OCI-M1 (cell line): ENCODE data around the gene PTPRN2.

ENCODE experiments used
- DNase-seq: peaks from one replicate; lab custom pipeline; 2025; lab: John Stamatoyannopoulos, UW

Gene PTPRN2

DNA sequence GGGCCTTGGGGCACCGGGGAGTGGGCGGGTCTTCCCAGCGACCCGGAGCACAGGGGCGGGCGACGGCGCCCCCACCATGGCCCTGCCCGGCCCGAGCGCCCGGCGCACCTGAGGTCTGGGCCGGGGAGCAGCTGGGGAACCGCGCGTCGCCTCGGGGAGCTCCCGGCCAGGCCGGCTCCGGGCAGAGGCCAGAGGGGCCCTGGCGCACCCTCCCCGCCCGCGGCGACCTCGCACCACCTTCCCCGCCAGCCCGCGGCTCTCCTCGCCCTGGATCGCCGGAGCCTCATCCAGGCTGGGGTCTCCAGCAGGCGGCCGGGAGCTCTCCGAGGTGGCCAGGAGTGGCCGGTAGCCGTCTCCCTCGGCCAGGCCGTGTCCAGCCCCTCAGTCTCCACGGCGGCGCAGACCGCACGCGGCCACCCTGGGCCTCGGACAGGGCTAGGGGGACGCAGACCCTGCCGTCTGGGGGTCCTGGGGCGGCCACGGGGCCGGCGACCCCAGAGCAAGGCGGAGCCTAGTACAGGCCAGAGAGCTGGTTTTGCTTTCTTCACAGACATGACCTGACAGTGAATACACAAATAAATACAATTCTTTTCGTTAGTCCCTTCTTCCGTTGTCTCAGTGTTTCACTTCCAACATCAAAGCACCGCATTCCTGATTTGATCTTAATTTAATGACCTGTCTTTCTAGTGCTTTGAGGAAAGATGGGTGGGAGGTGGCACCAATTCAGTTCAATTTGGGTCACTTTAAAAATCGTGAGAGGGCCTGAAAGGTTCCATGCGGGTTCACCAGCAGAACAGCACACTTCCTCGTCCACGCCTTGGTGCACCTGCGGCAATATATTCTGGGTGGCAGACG, 893.9 kb downstream of the PTPRN2 start:
- no peak for DNase-seq

- no peak for DNase-seq
These were observed 894.5 kb downstream of the PTPRN2 start for GRCh38 chr7:157693071-157693520.

DNA sequence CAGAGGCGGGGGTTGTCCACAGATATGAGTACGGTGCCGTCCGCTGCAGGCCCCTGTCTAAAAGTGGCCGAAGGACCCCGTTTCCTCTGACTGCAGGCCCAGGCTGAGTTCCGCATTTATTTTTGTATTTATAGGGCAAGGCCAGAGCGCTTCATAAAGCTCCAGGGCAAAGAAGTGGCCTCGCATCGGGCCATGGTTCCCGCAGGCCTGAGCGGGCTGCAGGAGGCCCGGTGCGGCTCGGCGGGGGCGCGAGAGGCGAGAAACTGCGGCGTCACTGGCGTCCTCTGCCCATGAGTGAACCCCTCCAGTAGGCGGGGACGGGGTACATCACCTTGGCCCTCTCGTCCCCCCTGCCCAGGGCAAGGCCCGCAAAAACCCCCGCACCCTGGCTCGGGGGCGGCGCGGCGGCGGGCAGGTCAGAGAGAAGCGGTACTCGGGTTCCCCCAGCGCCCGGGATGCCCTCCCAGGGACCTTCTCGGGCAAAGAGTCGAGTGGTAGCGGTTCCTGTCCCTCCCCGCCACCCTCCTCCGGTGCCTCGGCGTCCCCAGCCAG, 895.1 kb downstream of the PTPRN2 start:
- DNase-seq: no peak

DNA sequence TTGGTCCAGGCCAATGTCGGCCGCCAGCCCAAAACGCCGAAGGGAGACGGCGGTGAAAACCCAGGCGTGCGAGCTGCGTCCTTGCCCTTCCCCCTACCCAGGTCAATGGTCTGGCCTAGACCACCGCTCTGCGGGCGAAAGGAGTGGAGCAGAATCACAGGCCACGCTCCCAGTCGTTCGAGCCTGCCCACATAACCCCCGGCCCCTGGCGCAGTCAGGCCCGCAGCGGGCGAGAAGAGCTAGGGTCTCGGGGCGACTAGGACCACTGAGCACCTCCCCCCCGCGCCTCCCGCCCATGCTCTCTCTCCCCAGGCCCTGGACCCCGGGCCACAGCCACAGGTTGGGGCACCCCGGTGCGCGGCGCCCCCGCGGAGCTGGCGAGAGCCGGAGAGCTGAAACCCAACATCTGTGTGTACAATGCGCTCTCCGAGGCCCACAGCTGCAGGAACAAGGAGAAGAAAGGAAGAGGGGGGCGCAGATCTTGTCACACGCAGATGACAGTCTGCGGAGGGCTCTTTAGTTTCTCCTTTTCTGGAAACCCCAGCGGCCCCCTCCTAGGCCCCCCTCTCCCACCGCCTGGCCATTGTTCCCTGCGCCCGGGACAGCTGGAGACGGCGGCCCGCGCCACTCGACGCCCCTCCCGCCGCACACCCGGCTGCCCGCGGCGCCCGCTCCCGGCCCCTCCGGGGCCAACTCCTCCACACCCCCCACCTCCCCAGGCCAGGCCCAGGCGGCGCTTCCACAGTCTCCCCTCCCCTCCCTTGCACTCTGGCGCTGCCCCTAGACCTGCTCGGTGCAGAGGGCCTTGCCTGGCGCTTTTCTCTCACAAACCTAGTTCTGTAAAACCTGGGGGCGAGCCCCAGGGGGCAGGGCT, 895.8 kb downstream of the PTPRN2 start:
- DNase-seq: no peak

DNA sequence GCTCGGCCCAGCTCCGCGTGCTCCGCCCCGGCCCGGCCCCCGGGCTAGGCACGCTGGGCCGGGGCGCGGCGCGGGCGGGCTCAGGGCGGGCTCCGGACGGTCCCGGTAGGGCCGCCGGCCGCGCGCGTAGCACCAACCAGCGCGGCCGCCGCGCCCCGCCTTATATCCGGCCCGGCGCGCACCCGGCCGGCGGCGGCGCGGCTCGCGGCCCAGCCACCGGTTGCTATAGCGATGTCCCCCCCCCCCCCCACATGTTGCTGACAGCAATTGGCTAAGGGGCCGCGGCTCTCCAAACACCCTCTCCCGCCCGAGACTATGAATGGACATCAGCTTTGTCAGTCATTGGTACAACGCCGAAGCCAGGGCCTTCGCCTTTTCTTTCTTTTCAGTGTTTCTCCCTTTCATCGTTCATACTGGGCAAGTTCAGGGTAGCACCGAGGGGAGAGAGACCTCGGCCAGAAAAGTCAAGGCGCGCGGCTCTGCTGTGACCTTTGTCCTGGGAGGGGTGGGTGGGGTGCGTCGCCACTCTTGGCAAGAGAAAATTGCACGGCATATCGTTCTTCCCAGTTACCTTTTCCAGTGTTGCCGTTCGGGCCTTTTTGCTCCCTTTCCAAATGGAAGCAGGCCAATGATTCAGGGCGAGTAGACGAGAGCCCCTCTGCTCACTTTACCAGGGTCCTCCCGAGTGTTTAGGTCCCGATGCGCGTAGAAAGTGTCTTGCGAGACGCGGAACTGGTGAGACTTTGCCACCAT, 896.6 kb downstream of the PTPRN2 start:
- DNase-seq: no peak

- DNase-seq: no peak
These were observed 897.4 kb downstream of the PTPRN2 start for GRCh38 chr7:157690058-157690832.

GRCh38 chr7:157689269-157690057, 898.2 kb downstream of the PTPRN2 start:
- no peak for DNase-seq

- no peak for DNase-seq
These were observed 898.9 kb downstream of the PTPRN2 start for GRCh38 chr7:157688533-157689268.

- no peak for DNase-seq
These were observed 899.6 kb downstream of the PTPRN2 start for GRCh38 chr7:157687845-157688532.

DNA sequence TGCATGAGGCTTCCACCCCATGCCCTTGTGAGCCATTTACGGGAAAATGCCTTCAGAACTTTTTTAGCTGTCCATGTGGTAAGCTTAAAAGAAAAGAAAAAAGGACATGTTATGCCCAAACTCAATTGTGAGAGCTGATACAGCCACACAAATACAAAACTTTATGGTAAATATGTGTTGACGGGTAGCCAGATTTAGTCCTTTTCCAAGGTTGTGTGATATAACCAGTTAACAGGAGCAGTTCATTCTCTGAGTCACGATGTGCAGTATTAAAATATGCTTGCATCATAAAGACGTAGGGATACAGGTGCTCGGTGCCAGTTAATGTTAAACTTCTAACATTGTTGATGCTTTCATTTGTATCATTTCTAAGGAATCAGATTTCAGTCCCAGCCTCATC, 900.5 kb downstream of the PTPRN2 start:
- DNase-seq: no peak

GRCh38 chr7:157686285-157686894, 901.2 kb downstream of the PTPRN2 start:
- no peak for DNase-seq

DNA sequence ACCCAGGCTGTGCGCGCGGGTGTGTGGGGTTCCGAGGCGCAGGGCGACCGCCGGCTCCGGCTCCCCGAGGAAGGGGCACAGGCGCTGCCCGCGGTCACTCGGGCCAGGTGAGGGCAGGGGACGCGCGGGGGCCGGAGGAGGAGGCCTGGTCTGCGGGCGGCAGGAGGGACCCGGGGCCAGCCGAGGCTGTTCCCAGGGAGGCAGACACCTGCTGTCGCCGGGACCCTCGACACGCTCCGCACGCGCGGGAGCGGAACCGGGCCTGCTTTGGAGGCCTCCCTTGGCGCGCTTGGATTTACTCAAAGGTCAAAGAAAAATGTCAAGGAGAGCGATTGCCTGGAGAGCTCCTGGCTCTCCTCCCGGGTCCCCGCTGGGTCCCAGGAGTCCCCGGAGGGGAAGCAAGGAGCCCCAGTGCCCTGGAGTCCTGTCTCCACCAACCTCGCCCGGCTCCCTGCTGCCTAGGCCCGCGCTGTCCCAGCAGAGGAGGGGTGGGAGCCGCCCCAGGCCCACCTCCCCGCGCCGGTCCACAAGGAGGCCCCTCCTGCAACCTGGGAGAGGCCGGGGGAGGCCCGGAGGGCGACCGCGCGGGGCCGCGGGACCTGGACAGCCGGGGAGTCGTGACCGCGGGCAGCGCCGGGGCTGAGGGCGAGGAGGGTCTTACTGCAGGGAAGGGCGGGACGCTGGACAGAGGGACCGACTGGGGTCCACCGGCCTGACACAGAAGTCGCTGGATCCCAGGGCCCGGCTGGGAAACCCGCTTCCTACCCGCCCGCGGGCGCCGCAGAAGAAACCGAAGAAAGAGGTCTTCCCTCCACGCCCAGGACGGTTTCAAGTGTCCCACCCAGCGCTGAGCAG, 902.0 kb downstream of the PTPRN2 start:
- no peak for DNase-seq

- DNase-seq: no peak
These were observed 902.7 kb downstream of the PTPRN2 start for GRCh38 chr7:157684909-157685429.

GRCh38 chr7:157684157-157684908, 903.3 kb downstream of the PTPRN2 start:
- no peak for DNase-seq

- no peak for DNase-seq
These were observed 903.9 kb downstream of the PTPRN2 start for GRCh38 chr7:157683747-157684156.

DNA sequence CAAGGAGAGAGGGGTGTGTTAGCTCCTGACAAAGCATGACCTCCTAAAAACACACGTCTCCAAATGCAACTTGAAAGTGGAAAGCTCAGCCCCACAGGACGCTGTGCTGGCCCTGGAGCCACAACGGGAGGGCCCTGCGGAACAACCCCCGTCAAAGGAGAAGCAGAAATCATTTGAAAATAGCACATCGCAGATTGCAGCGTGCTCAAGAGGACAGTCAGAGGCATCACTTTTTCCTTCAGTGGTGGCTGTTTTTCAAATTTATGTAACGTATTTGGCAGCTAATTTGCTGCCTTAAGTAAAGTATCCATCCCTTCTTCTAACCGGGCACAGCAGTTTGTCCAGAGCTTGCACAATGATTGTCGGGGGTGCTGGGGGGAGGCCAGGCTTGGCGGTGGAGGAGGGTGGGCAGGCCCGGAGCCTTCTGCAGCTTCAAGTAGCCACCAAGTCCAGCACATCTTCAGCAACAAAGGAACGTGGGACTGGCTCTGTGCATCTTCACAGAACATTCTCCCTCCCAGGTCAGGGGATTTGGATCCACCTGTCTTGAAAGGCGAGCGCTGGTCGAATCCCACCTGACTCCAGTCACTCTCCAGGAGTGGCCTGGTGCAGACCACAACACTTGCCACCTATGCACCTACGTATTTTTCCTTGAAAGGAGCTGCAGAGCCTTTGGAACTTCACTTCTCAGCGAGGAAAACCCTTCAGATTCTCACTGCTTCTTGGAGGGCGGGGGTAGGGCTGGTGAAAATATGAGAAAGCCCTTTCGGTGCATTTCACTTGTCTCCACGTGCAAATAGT, 904.5 kb downstream of the PTPRN2 start:
- DNase-seq: no peak
